ENCODE data around the gene GJA9. TPM values are rescaled to one million over a fixed set of nuclear protein-coding genes. Genes with fewer than 3 reads are reported as not detected.
"Not testable (repeated sequence)": the region's sequence is repeated elsewhere in the genome, so short reads cannot be mapped to it uniquely, and the experiment has no call there.

The GJA9 gene
- total and polyA plus RNA-seq, 2 of the 4 experiments (the other 2 are of a cell fraction) = not detected

- H3K4me1 ChIP-seq (ENCODE audit: control insufficient read depth, insufficient read depth, low read length); H3K79me1 ChIP-seq (ENCODE audit: low read depth in 1 of 2, low read length in 2 of 2); H2BK20ac ChIP-seq (ENCODE audit: low read depth, low read length); H4K5ac ChIP-seq (ENCODE audit: low read depth, low read length); H3K9me1 ChIP-seq (ENCODE audit: insufficient read depth, low read length); ATAC-seq (ENCODE audit: low read depth); H4K91ac ChIP-seq (ENCODE audit: insufficient read depth, low read depth, low read length); H2AK5ac ChIP-seq (ENCODE audit: low read depth, low read length); POLR2A ChIA-PET (ENCODE audit: unreplicated experiment); intact Hi-C loops (cut with micrococcal nuclease); H4K20me1 ChIP-seq (ENCODE audit: insufficient read depth, low read length); H4K8ac ChIP-seq (ENCODE audit: low read depth in 2 of 2, low read length in 2 of 2); H3K9me3 ChIP-seq (ENCODE audit: control insufficient read depth, insufficient read depth, low read length); H3K56ac ChIP-seq (ENCODE audit: extremely low read depth, insufficient read depth, low read length); H3K23ac ChIP-seq (ENCODE audit: low read depth, low read length); H3K27ac ChIP-seq (ENCODE audit: insufficient read depth, low read length); H3K18ac ChIP-seq (ENCODE audit: low read depth, low read length); H3K4me3 ChIP-seq (ENCODE audit: insufficient read depth, low read depth, low read length); dilution Hi-C loops (cut with HindIII; ENCODE audit: low sequenced_read_pairs, unreplicated experiment); H3K9ac ChIP-seq (ENCODE audit: low read depth, low read length); DNase-seq; BruUV-seq (replicated peaks); H3K4me2 ChIP-seq (ENCODE audit: low read depth, low read length); H2AFZ ChIP-seq (replicated peaks; ENCODE audit: low read length, poor library complexity); H2BK15ac ChIP-seq (ENCODE audit: low read depth, low read length); in situ Hi-C loops (cut with MboI; ENCODE audit: low sequenced_read_pairs); H2BK120ac ChIP-seq (ENCODE audit: low read depth, low read length); H2BK5ac ChIP-seq (ENCODE audit: low read depth, low read length, poor library complexity, severe bottlenecking); H3K14ac ChIP-seq (replicated peaks; ENCODE audit: low read depth, low read length); H3K4ac ChIP-seq (ENCODE audit: low read depth, low read length); H2AK9ac ChIP-seq (replicated peaks; ENCODE audit: low read depth, low read length, poor library complexity): not testable (repeated sequence)
- Histone ChIP-seq H3K36me3 (ENCODE audit: control insufficient read depth, insufficient read depth, low read length) (peaks cover 16% of the 10 kb centered on the region), H3K27me3 (ENCODE audit: control insufficient read depth, insufficient read depth, low read length) (peaks cover 11% of the 10 kb centered on the region)
- CTCF ChIA-PET = interaction anchor here (1.5 kb wide), 1 partner anchor 10 kb away, joined by 4 read pairs; no protein-coding TSS in a partner anchor
- no CpG with 5 or more reads among the region's 10 CpGs for WGBS, 2 experiments (ENCODE audit: extremely low coverage in 2 of 2, insufficient read length in 1 of 2)
Observed at GRCh38 chr1:38836316-38836715, 45.1 kb downstream of the GJA9 start.
